H9 (cell line): ENCODE data around the gene GRID1. TPM values are rescaled to one million over a fixed set of nuclear protein-coding genes. Genes with fewer than 3 reads are reported as not detected.

Source experiments
- DNase-seq: peaks from one replicate; pipeline ENCODE4 v3.0.0-alpha.2; 2017
- H2AFZ ChIP-seq: one replicate; pipeline ENCODE4 v1.6.1; 2013; ENCODE audit warnings: mild to moderate bottlenecking, low read length, control low read depth, moderate library complexity
- H2AK5ac ChIP-seq: 2 replicates; pipeline ENCODE4 v1.6.1; 2013; ENCODE audit warnings: low read length, control low read depth, mixed read lengths; ENCODE audit not compliant: insufficient read length
- H2BK120ac ChIP-seq: one replicate; pipeline ENCODE4 v1.6.1; 2013; ENCODE audit warnings: low read depth, mild to moderate bottlenecking, low read length, control low read depth, inconsistent platforms; ENCODE audit not compliant: poor library complexity, severe bottlenecking
- H2BK12ac ChIP-seq: 2 replicates; pipeline ENCODE4 v1.6.1; 2013; ENCODE audit warnings: low read length, control low read depth, mixed read lengths, low read depth; ENCODE audit not compliant: insufficient read length
- H2BK15ac ChIP-seq: 2 replicates; pipeline ENCODE4 v1.6.1; 2013; ENCODE audit warnings: low read depth, low read length, control low read depth
- H2BK20ac ChIP-seq: one replicate; pipeline ENCODE4 v1.6.1; 2013; ENCODE audit warnings: low read depth, mild to moderate bottlenecking, low read length, control low read depth, inconsistent platforms; ENCODE audit not compliant: poor library complexity, severe bottlenecking
- H2BK5ac ChIP-seq: 2 replicates; pipeline ENCODE4 v1.6.1; 2013; ENCODE audit warnings: low read length, control low read depth, mixed read lengths; ENCODE audit not compliant: insufficient read length
- H3K14ac ChIP-seq: 2 replicates; pipeline ENCODE4 v1.6.1; 2013; ENCODE audit warnings: low read length, control low read depth; ENCODE audit not compliant: insufficient read depth
- H3K18ac ChIP-seq: 2 replicates; pipeline ENCODE4 v1.6.1; 2013; ENCODE audit warnings: low read depth, mild to moderate bottlenecking, mixed read lengths, low read length, control low read depth; ENCODE audit not compliant: insufficient read length
- H3K23ac ChIP-seq: 2 replicates; pipeline ENCODE4 v1.6.1; 2013; ENCODE audit warnings: low read length, control low read depth, mixed read lengths, low read depth; ENCODE audit not compliant: insufficient read length
- H3K23me2 ChIP-seq: 2 replicates; pipeline ENCODE4 v1.6.1; 2013; ENCODE audit warnings: low read depth, mild to moderate bottlenecking, mixed read lengths, low read length, control low read depth; ENCODE audit not compliant: insufficient read length, poor library complexity, severe bottlenecking
- H3K27ac ChIP-seq: 2 replicates; pipeline ENCODE4 v1.5.1; 2013; ENCODE audit warnings: low read length, control low read depth, mixed read lengths, low read depth; ENCODE audit not compliant: insufficient read length
- H3K27me3 ChIP-seq: 2 replicates; pipeline ENCODE4 v1.6.1; 2013; ENCODE audit warnings: low read length, control low read depth, inconsistent platforms; ENCODE audit not compliant: insufficient read depth
- H3K4ac ChIP-seq: 2 replicates; pipeline ENCODE4 v1.6.1; 2013; ENCODE audit warnings: low read depth, mild to moderate bottlenecking, control low read depth, inconsistent platforms, low read length, moderate library complexity
- H3K4me1 ChIP-seq: 2 replicates; pipeline ENCODE4 v1.6.1; 2013; ENCODE audit warnings: low read length, control low read depth, inconsistent platforms; ENCODE audit not compliant: insufficient read depth
- H3K4me2 ChIP-seq: 2 replicates; pipeline ENCODE4 v1.6.1; 2013; ENCODE audit warnings: low read length, control low read depth, mixed read lengths; ENCODE audit not compliant: insufficient read length, insufficient read depth
- H3K56ac ChIP-seq: 2 replicates; pipeline ENCODE4 v1.6.1; 2013; ENCODE audit warnings: low read depth, mild to moderate bottlenecking, mixed read lengths, low read length, control low read depth; ENCODE audit not compliant: insufficient read length
- H3K79me1 ChIP-seq: 2 replicates; pipeline ENCODE4 v1.6.1; 2013; ENCODE audit warnings: low read depth, mild to moderate bottlenecking, moderate library complexity, low read length, control low read depth, inconsistent platforms; ENCODE audit not compliant: insufficient read depth, poor library complexity, severe bottlenecking
- H3K79me2 ChIP-seq: 2 replicates; pipeline ENCODE4 v1.6.1; 2013; ENCODE audit warnings: low read length, control low read depth, inconsistent platforms; ENCODE audit not compliant: insufficient read depth
- H3K9ac ChIP-seq: 2 replicates; pipeline ENCODE4 v1.6.1; 2013; ENCODE audit warnings: low read length, control low read depth, mixed read lengths; ENCODE audit not compliant: insufficient read length; ENCODE audit errors: extremely low read depth
- H3K9me3 ChIP-seq: one replicate; pipeline ENCODE4 v1.6.1; 2013; ENCODE audit warnings: low read depth, low read length, inconsistent platforms; ENCODE audit not compliant: control insufficient read depth
- H3T11ph ChIP-seq: one replicate; pipeline ENCODE4 v1.6.1; 2013; ENCODE audit warnings: mild to moderate bottlenecking, low read length, control low read depth, inconsistent platforms
- H4K20me1 ChIP-seq: one replicate; pipeline ENCODE4 v1.6.1; 2013; ENCODE audit not compliant: control insufficient read depth, insufficient read length, insufficient read depth
- H4K5ac ChIP-seq: 2 replicates; pipeline ENCODE4 v1.6.1; 2013; ENCODE audit warnings: low read depth, mild to moderate bottlenecking, mixed read lengths, low read length, control low read depth; ENCODE audit not compliant: insufficient read length
- H4K8ac ChIP-seq: replicated peaks from 2 replicates; pipeline ENCODE4 v1.6.1; 2013; ENCODE audit warnings: low read length, control low read depth, mixed read lengths, low read depth; ENCODE audit not compliant: insufficient read length
- H4K91ac ChIP-seq: 2 replicates; pipeline ENCODE4 v1.6.1; 2013; ENCODE audit warnings: low read depth, mild to moderate bottlenecking, moderate library complexity, mixed read lengths, low read length, control low read depth; ENCODE audit not compliant: insufficient read length
- H3K27ac Mint-ChIP-seq, 3 experiments: 2 replicates in 2 of 3; 3 replicates in 1 of 3; pipeline ENCODE4 v1.8.0; 2020 to 2021; ENCODE audit warnings: mixed read lengths in 3 of 3, mild to moderate bottlenecking in 1 of 3, moderate library complexity in 1 of 3
- H3K27me3 Mint-ChIP-seq: 2 replicates; pipeline ENCODE4 v1.8.0; 2021; ENCODE audit warnings: low read depth, mild to moderate bottlenecking, moderate library complexity, mixed read lengths
- H3K36me3 Mint-ChIP-seq, 3 experiments: 2 replicates in 2 of 3; 3 replicates in 1 of 3; pipeline ENCODE4 v1.8.0; 2020 to 2021; ENCODE audit warnings: low read depth in 3 of 3, mixed read lengths in 3 of 3; ENCODE audit not compliant: insufficient read depth in 1 of 3
- H3K4me1 Mint-ChIP-seq, 2 experiments: 2 replicates each; pipeline ENCODE4 v1.8.0; 2020; ENCODE audit warnings: mixed read lengths in 2 of 2
- H3K4me3 Mint-ChIP-seq, 2 experiments: 2 replicates in 1 of 2; 3 replicates in 1 of 2; pipeline ENCODE4 v1.8.0; 2020 to 2021; ENCODE audit warnings: mild to moderate bottlenecking in 2 of 2, mixed read lengths in 2 of 2, moderate library complexity in 1 of 2
- H3K9me3 Mint-ChIP-seq, 2 experiments: 2 replicates in 1 of 2; 3 replicates in 1 of 2; pipeline ENCODE4 v1.8.0; 2020; ENCODE audit warnings: mild to moderate bottlenecking in 2 of 2, mixed read lengths in 2 of 2, moderate library complexity in 1 of 2
- CTCF ChIP-seq: fragments of 200-600 bp; sonication (generic); conservative IDR thresholded peaks from 3 replicates; pipeline ENCODE4 v1.8.0; 2021; ENCODE audit warnings: antibody characterized with exemption, mild to moderate bottlenecking
- WGBS: extraction: QIAGEN DNeasy Blood & Tissue Kit; methylation state at CpG from one replicate; pipeline ENCODE4 v1.1.7; 2013; ENCODE audit warnings: missing lambda C conversion rate, low lambda C conversion rate, mixed read lengths; ENCODE audit not compliant: insufficient read length; ENCODE audit errors: extremely low coverage; 5-methylcytosine and 5-hydroxymethylcytosine counted together
- total RNA-seq: library from RNA; stranded (reverse); gene quantifications from 2 replicates; pipeline ENCODE4 v1.2.1, GENCODE V29; 2021

Gene GRID1
- total RNA-seq, 1 experiment from 2014 or later = 0.35 TPM

- H3K56ac ChIP-seq = no peak overlapping the region
- H3K4me1 ChIP-seq = no peaks in the 10 kb centered on the region
- peaks cover 2% of the 10 kb centered on the region; the same call in 1 of the 2 replicates for H3K27me3 Mint-ChIP-seq
- H2BK5ac ChIP-seq = no peak overlapping the region
- no peak overlapping the region for H3K4me2 ChIP-seq
- no peak overlapping the region for H4K5ac ChIP-seq
- no peak for TF ChIP-seq CTCF
- no peaks in the 10 kb centered on the region for H3K36me3 Mint-ChIP-seq
- no peaks in the 10 kb centered on the region for H3K23me2 ChIP-seq
- H3K79me2 ChIP-seq = no peaks in the 10 kb centered on the region
- H4K91ac ChIP-seq = no peak overlapping the region
- H3K23ac ChIP-seq = no peak overlapping the region
- no peak overlapping the region for H2BK120ac ChIP-seq
- H3K4ac ChIP-seq = no peak overlapping the region
- 0 out of 2 replicates have a peak overlapping the region, but pooled peaks have one; percentile 33 for H3K14ac ChIP-seq
- H3K4me3 Mint-ChIP-seq = no peak overlapping the region
- peak; percentile 11 for DNase-seq
- no peak overlapping the region for H3K9ac ChIP-seq
- H3T11ph ChIP-seq = no peak overlapping the region
- no peaks in the 10 kb centered on the region for H3K27me3 ChIP-seq
- no CpG with 5 or more reads among the region's 5 CpGs for WGBS
- no peak overlapping the region for H2AFZ ChIP-seq
- no peaks in the 10 kb centered on the region for H3K9me3 ChIP-seq
- no peak overlapping the region for H2BK20ac ChIP-seq
- H3K9me3 Mint-ChIP-seq = no peaks in the 10 kb centered on the region
- H2BK15ac ChIP-seq = no peak overlapping the region
- H4K8ac ChIP-seq = no peak overlapping the region
- no peaks in the 10 kb centered on the region for H4K20me1 ChIP-seq
- no peak overlapping the region for H3K27ac ChIP-seq
- no peak overlapping the region for H3K18ac ChIP-seq
- H2AK5ac ChIP-seq = no peak overlapping the region
- H2BK12ac ChIP-seq = no peak overlapping the region
- H3K4me1 Mint-ChIP-seq = 0 out of 4 replicates have a peak, but pooled peaks cover 0 to 2% of the 10 kb centered on the region in 2 experiments
- no peaks in the 10 kb centered on the region for H3K79me1 ChIP-seq
- H3K27ac Mint-ChIP-seq = peak overlapping the region in 1 of 3 experiments; percentile 92; a peak in 2 of 7 replicates
These were observed 755.4 kb downstream of the GRID1 start for GRCh38 chr10:85611093-85611740.
